ENCODE results near the gene SHB. TPM values are rescaled to one million over a fixed set of nuclear protein-coding genes. Genes with fewer than 3 reads are reported as not detected.

SHB gene
- total and polyA plus RNA-seq, 10 donors: 1.2 to 20.5 (median 7.1) TPM

- peak overlapping the region in 1 of 8 donors; percentile 2 for H3K27ac ChIP-seq
- H3K9me3 ChIP-seq: no peaks in the 10 kb centered on the region
- no peak overlapping the region for H3K4me3 ChIP-seq
- peaks cover 6 to 54% (median 30%) of the 10 kb centered on the region in 6 donors for H3K4me1 ChIP-seq
- no peak for DNase-seq
- intact Hi-C loops (cut with DNase I; ENCODE audit: low total_unique reads): no loop called here
- H3K36me3 ChIP-seq: peaks cover 0 to 22% (median 3%) of the 10 kb centered on the region in 6 donors
- 87 to 94% (median 92%) methylated on average over 7 of the region's 7 CpGs for WGBS, 5 donors
- no peak for TF ChIP-seq CTCF (IDR thresholded peaks at IDR 0.05 in 8 of 11, conservative IDR thresholded peaks at IDR 0.05 in 3 of 11)
- no peak for TF ChIP-seq POLR2AphosphoS5 (IDR thresholded peaks at IDR 0.05)
- TF ChIP-seq POLR2A (IDR thresholded peaks at IDR 0.05): no peak
- peaks cover 0 to 12% (median 0%) of the 10 kb centered on the region in 7 donors for H3K27me3 ChIP-seq (replicated peaks in 1 of 7)
Measured at GRCh38 chr9:37946971-37947370, 122.1 kb downstream of the SHB start.

GRCh38 chr9:37946041-37946440 lies 123.0 kb downstream of the SHB start:
- Histone ChIP-seq H3K9me3 (no peaks in the 10 kb centered on the region), H3K36me3 (peaks cover 0 to 19% (median 3%) of the 10 kb centered on the region in 6 donors), H3K4me3 (no peak overlapping the region), H3K4me1 (peaks cover 6 to 52% (median 28%) of the 10 kb centered on the region in 6 donors), H3K27me3 (replicated peaks in 1 of 7) (peaks cover 0 to 13% (median 0%) of the 10 kb centered on the region in 7 donors), H3K27ac (no peak overlapping the region)
- no peak for DNase-seq
- WGBS, 5 donors: 63 to 78% (median 71%) methylated on average over 4 to 8 of the region's 8 CpGs
- TF ChIP-seq CTCF (IDR thresholded peaks at IDR 0.05 in 8 of 11, conservative IDR thresholded peaks at IDR 0.05 in 3 of 11) (no peak), POLR2AphosphoS5 (IDR thresholded peaks at IDR 0.05) (peak in 1 of 3 donors; percentile 17), POLR2A (IDR thresholded peaks at IDR 0.05) (no peak)
- intact Hi-C loops (cut with DNase I; ENCODE audit: low total_unique reads): no loop called here

- TF ChIP-seq CTCF (IDR thresholded peaks at IDR 0.05 in 8 of 11, conservative IDR thresholded peaks at IDR 0.05 in 3 of 11) (no peak), POLR2AphosphoS5 (IDR thresholded peaks at IDR 0.05) (no peak), POLR2A (IDR thresholded peaks at IDR 0.05) (no peak)
- Histone ChIP-seq H3K4me1 (peaks cover 5 to 47% (median 25%) of the 10 kb centered on the region in 6 donors), H3K27ac (peak overlapping the region in 3 of 8 donors; percentile 1 to 68 (median 62)), H3K4me3 (no peak overlapping the region), H3K27me3 (replicated peaks in 1 of 7) (peaks cover 0 to 13% (median 0%) of the 10 kb centered on the region in 7 donors), H3K9me3 (no peaks in the 10 kb centered on the region), H3K36me3 (peaks cover 0 to 19% (median 3%) of the 10 kb centered on the region in 6 donors)
- DNase-seq: no peak
- intact Hi-C loops (cut with DNase I; ENCODE audit: low total_unique reads): no loop called here
- WGBS, 5 donors: 81 to 91% (median 87%) methylated on average over 8 to 9 of the region's 9 CpGs
Measured at GRCh38 chr9:37944671-37945481, 124.2 kb downstream of the SHB start.

- TF ChIP-seq POLR2A (IDR thresholded peaks at IDR 0.05) (no peak), POLR2AphosphoS5 (IDR thresholded peaks at IDR 0.05) (peak in 2 of 3 donors; percentile 21 to 37)
- Histone ChIP-seq H3K27ac (peak overlapping the region in 4 of 8 donors; percentile 1 to 68 (median 56)), H3K27me3 (replicated peaks in 1 of 7) (peaks cover 0 to 13% (median 0%) of the 10 kb centered on the region in 7 donors), H3K4me3 (no peak overlapping the region), H3K36me3 (peaks cover 0 to 19% (median 3%) of the 10 kb centered on the region in 6 donors), H3K9me3 (no peaks in the 10 kb centered on the region), H3K4me1 (peaks cover 5 to 47% (median 25%) of the 10 kb centered on the region in 6 donors)
- 73 to 90% (median 81%) methylated on average over 7 of the region's 7 CpGs for WGBS, 5 donors
- no peak for DNase-seq
- intact Hi-C loops (cut with DNase I; ENCODE audit: low total_unique reads): no loop called here
Measured at GRCh38 chr9:37944266-37944650, 124.8 kb downstream of the SHB start.
